ENCODE results near the gene DCTN5.

DCTN5 gene

DNA sequence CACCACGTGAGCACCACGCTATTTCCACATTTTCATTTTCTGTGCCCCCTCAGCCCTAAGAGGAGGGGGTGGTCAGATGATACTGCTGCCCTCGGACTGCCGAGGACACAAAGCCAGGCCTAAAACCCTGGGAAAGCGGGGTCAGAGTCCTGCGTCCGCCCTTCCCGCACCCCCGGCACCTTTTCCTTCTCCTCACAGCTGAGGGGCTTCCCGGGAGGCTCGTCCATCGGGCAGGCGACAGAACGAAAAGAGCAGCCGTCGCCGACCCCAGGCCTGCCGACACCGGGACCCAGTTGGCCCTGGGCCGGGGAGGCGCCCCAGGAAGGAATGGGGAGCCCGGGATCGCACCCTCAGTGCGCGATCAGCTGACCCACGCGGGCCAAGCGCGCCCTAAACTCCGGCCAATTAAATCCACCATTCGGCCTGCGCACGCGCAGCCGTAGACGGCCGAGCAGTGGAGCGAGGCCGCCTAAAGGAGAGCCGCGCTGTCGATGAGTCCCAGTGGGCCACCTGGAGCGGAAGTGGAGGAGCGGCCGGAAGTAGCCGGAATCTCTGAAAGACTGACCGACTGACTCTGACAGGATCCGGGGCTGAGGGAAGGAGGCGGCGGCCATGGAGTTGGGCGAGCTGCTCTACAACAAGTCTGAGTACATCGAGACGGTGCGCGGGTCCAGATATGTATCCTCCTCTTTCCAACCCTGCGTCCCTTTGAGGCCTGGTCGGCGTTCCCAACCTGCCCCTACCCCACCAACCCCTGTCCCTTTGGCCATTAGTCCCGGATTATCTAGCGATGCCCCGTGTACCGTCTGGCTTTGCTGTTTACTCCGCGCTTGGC lies at the start of gene DCTN5, which contains the start of gene PALB2:
Gene DCTN5 (plus strand): TSS at position 536 of the 835 bp plus-strand sequence. CDS start 77 bp downstream, at position 613.
Gene PALB2 (minus strand): TSS at position 380 of the 835 bp plus-strand sequence. CDS start 153 bp downstream, at position 227.
- no peak for TF ChIP-seq ZFX (IDR thresholded peaks at IDR 0.05; ENCODE audit: borderline replicate concordance)
- no peak for TF ChIP-seq CTCF (IDR thresholded peaks at IDR 0.05)
- peak within 1 kb of the TSS; percentile 73 for H3K27ac ChIP-seq

DNA sequence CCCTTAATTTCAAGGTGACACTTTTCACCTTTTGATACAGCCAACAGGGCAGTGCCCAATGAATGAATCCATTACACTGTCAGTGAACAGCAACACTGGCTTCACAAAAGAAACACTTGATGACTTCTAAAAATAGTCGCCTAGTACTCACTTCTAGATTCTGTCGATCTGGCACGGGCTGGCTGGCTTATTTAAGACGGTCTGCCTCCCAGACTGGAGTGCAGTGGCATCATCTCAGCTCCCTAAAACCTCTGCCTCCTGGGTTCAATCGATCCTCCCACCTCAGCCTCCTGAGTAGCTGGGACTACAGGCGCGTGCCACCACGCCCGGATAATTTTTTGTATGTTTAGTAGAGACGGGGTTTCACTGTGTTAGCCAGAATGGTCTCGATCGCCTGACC lies 47.1 kb upstream of the DCTN5 start:
- no peak for TF ChIP-seq ZFX (IDR thresholded peaks at IDR 0.05; ENCODE audit: borderline replicate concordance)
- no peak for TF ChIP-seq CTCF (IDR thresholded peaks at IDR 0.05)

GRCh38 chr16:23595246-23595950 lies 45.9 kb upstream of the DCTN5 start:
- TF ChIP-seq CTCF (IDR thresholded peaks at IDR 0.05) (no peak), ZFX (IDR thresholded peaks at IDR 0.05; ENCODE audit: borderline replicate concordance) (no peak)
- peak overlapping the region; percentile 73 for H3K27ac ChIP-seq

More for the DNA sequence above, 47.1 kb upstream of the DCTN5 start:
- H3K27ac ChIP-seq = no peak overlapping the region

DNA sequence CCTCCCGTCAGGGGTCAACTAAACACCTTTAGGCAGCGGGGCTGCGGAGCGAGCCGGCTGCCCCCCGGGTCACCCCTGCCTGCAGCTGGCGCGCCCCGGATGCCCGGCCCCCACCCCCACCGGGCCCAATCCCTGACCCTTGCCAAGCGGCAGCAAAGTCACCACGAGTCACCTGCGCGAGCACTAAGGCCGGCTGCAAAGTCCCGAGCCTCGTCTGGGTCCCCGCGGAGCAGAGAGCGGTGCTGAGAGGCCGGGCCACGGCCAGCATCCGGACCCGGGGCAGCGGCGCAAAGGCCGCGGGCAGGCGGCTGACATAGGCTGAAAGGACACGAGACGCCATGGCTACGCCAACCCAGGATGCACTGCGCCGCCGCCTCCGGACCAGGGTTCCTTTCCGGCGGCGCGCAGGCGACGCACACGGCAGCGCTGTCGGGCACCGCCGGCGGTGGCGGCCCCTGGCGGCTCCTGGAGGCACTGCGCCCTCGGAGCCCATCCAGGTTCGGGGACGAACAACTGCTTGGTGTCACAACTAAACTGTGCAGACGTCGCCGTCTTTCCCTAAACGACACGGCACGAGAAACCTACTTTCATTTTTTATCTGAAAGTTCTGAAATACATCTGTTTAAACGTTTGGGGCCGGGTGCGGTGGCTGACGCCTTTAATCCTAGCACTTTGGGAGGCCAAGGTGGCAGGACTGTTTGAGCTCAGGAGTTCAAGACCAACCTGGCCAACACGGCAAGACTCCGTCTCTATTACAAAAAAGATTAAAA lies 45.1 kb upstream of the DCTN5 start, which contains the start of gene NDUFAB1:
Gene NDUFAB1 (minus strand): TSS at position 366 of the 770 bp plus-strand sequence. CDS start 26 bp downstream, at position 340.
- peak within 1 kb of the TSS; percentile 73 for H3K27ac ChIP-seq

GRCh38 chr16:23597003-23597756 lies 44.1 kb upstream of the DCTN5 start:
- no peak for TF ChIP-seq ZFX (IDR thresholded peaks at IDR 0.05; ENCODE audit: borderline replicate concordance)
- TF ChIP-seq CTCF (IDR thresholded peaks at IDR 0.05) = no peak
- H3K27ac ChIP-seq = no peak overlapping the region

More for the DNA sequence above, 45.1 kb upstream of the DCTN5 start, which contains the start of gene NDUFAB1:
- no peak for TF ChIP-seq ZFX (IDR thresholded peaks at IDR 0.05; ENCODE audit: borderline replicate concordance)
- TF ChIP-seq CTCF (IDR thresholded peaks at IDR 0.05) = peak; percentile 99

GRCh38 chr16:23607726-23608125 lies 33.5 kb upstream of the DCTN5 start:
- TF ChIP-seq ZFX (IDR thresholded peaks at IDR 0.05; ENCODE audit: borderline replicate concordance) (no peak), CTCF (IDR thresholded peaks at IDR 0.05) (no peak)

More at GRCh38 chr16:23607726-23608125, 33.5 kb upstream of the DCTN5 start:
- no peak overlapping the region for H3K27ac ChIP-seq
